AML-193 (cell line): ENCODE measurements around the gene EFHD1.
A peak's percentile ranks its signal among the peaks of the same experiment; 100 is the strongest.
"Not testable (repeated sequence)": the region's sequence is repeated elsewhere in the genome, so short reads cannot be mapped to it uniquely, and the experiment has no call there.

Experiments used
- DNase-seq, 2 experiments: peaks; one replicate each; lab custom pipeline; 2025; lab: John Stamatoyannopoulos, UW

The EFHD1 gene

DNA sequence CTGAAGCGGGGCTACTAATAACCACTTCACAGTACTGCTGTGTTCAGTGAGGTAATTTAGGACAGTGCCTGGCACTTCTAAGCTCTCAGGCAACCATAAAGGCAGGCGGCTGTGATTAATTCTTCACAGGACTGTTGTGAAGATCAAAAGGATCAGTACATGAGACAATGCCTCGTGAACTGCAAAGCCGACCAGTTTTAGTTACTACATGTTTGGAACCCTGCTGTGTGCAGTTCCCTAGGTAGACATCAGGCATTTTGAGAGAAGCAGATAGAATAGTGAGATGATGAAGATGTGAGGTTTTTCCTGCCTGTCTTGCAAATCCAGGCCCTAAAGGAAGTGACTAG is 19.1 kb downstream of the EFHD1 start:
- DNase-seq: no peak

DNA sequence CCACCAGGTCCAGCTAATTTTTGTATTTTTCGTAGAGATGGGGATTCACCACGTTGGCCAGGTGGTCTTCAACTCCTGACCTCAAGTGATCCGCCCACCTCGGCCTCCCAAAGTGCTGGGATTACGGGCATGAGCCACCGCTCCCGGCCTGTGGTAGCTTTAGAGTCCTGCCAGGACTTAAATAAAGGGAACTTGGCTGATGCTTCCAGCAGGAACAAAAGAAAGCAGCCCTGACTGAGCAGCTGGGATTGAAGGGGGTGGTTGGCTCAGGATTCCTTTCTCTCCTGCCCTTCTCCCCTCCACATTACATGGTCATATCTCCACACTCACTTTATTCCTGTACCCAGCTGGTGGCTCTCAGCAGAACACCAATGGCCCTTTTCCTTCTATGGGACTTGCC is 20.0 kb downstream of the EFHD1 start:
- DNase-seq: no peak

DNA sequence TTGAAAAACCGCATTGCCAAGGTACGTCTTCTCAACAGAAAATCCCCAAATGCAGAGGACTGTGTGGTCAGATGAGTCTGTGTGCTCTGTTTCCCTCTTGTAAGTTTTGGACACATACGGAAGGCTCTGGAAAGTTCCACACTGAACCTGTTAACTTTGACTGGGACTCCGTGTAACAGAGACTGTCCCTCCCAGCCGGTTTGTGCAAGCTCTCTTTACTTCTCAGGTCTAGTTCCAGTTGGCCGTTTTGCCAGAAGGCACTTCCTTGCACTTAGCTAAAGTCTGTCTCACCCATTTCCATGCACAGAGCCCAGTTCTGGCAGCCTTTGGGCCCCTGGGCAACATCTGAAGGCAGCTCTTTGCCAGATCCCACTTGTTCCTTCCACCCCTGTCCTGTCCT is 22.0 kb downstream of the EFHD1 start:
- DNase-seq: no peak

DNA sequence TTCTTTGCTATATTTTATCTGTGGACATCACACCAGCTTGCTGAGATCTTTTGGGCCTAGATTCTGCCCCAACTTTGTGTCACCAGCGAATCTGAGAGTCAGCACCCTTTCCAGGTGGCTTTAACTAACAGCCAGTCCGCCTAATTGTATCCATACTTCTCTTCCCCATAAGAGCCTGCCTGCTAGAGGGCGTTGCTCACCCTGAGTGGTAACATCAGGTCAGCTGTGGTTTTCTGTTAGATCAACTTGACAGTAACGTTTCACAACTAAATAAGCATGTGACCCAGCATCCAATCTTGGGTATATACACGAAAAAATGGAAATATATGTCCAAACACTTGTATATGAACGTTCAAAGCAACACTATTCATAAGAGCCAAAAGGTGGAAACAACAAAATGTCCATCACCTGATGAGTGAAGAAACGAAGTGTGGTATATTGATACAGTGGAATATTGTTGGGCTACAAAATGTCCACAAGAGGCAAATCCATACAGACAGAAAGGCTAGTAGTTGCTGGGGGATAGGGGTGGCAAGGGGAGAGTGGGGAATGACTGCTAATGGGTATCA is 24.9 kb downstream of the EFHD1 start:
- peak; percentile 35 to 36 for DNase-seq

DNA sequence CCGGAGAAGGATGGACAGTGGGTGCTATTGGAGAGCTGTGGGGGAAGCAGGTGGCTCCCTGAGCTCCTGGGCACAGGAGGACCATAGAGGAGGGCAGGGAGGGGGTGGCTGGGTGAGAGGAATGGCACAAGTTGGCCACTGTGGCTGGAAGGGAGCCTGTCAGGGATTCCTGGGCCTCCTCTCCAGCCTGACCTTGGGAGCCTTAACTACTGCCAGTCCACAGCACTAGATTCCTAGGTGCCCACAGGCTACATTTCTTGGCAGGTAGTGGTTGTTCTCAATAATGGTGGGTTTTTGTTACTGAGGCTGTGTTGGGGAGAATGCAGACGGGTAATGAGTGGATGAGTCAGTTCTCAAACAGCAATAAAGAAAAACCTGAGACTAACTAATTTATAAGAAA is 26.0 kb downstream of the EFHD1 start:
- no peak for DNase-seq

DNA sequence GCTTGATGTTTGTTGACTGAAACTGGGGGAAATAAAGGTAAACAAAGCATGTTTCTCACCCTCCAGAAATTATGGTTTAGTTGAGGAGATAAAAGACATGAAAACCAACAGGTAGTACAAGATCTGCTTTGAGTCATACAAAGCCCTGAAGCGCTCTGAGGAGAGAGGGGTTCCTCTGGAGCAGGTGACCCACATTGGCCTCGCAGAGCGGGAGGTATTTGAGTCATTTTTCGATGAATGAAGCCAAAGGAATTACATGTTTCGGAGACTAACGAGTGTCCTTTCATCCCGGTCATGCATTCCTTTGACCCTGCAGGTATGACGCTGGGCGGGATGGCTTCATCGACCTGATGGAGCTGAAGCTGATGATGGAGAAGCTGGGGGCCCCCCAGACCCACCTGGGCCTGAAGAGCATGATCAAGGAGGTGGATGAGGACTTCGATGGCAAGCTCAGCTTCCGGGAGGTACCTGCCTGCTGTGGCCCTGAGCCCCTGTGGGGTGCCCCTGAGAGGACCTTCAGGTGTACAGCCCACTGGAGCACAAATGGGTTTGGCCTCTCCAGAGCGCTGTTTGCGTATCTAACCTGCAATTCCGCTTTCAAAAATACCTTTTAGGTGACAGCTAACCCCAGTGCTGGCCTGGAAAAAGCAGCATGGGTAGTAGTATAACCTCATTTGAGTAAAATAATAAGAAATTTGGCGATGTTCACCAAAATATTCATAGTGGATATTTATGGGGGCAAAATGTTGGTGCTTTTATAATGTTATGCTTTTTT is 29.3 kb downstream of the EFHD1 start:
- no peak for DNase-seq

DNA sequence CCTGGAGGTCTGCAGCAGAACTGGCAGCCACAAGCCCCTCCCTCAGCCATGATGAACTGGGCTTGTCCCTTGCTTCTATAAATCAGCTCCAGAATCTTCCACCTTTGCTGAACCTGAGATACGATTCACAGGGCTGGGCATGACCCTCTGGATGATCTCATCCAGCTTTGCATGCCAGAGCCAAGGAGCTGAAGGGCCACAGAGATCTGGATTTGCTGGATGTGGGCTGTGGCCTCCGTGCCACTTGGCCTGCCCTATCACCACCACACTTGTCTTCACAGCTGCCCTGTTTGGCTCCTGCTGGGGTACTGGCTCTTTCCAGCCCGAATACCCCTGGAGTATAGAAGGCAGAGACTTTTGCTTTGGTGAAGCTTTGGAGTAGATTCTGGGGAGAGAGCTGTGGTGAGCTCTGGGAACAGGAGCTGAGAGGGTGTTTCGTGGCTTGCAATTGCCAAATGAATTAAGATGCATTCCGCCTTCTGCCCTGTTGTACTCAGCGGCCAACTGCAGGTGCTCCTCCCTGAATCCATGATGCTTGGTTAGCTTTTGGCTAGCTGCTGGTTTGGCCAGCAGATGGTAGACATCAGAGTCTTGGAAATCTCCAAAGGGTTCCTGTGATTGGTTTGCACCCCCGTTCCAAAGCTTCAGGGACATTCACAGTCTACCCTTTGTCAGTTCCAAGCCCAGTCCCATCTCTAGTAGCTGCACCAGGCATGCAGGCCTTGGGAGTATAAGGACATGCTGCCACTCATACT is 32.8 kb downstream of the EFHD1 start:
- DNase-seq: no peak

DNA sequence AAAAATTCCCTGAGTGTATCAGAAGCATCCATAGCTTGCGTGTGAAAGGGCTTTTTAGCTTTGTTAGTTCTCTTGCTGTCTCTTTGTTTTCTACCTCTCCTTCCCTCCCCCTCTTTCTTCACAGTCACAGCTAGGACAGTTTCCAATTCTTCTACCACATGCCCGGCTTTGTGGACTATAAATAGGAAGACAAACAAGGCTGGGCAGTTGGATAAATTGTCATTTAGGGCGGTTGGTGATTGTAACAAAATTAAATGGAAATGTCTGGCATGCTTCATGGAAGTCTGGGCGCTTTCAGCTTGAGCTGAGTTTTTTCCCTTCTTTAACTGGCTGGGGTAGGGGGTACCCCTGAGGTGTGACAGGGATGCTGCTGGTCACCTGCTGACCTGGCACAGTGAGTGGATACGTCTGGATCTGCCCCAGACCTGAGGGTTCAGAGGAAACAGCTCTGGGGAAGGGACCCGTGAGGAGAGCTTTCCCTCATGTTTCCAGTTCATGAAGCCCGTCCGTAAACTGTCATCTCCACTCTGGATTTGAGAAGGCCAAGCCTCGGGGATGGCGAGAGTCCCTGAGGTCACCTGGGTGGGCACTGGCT is 34.7 kb downstream of the EFHD1 start:
- DNase-seq: no peak

DNA sequence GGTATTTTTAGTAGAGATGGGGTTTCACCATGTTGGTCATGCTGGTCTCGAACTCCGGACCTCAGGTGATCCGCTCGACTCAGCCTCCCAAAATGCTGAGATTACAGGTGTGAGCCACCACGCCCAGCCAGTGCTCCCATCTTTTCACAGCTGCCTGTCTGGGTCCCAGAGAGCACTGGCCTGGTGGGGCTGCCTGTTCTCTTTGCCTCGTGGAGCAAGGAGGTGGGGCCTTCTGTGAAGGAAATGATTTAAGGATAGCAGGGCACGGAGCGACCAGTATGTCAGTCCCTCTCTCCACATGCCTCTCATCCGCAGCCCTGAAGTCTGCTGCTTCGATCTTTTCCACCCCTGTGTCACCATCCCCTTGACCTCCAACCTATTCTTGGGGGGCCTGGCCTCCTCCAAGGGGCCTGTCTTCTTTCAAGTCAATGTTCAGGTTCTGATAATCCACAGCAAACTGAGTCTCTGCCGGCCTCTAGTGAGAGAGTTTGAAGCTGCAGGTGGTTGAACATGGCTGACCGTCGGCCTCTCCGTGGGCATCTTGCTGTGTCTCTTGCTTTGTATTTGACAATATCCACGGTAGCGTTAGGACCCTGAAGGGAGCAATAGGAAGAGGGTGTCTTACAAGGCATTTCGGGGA is 35.5 kb downstream of the EFHD1 start:
- DNase-seq: no peak

DNA sequence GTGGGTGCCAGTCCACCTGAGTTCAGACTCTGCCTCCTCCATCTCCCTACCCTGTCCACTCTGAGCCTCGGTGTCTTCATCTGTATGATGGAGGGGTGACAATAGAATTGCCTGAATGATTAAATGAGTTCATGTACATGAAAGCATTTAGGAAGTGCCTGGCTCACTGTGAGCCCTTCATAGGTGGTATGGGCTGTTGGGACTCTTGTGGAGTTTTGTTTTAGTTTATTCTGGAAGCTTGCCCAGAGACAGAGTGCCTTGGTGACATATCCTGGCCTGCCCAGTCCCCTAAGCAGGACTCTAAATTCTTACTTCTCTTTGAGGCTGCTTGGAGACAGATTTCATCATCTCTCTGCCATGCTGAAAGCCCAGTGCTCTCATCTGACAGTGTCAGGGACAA is 39.2 kb downstream of the EFHD1 start:
- no peak for DNase-seq

DNA sequence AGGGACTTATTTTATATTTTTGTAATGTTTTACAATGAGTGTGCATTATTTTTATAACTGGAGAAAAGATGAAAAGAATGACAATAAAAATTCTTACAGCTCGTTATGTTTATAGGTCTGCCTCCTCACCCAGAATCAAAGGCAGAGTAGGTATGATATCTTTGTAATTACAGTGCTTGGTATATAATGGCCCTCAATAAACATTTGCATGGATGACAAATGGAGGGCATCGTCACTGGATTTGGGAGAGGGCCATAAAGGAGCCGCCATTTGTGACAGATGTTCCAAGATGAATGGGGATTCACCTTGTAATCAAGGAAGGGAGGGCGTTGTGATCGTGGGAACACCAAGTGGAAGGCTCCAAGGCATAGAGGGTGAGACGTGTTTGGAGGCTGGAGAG is 41.1 kb downstream of the EFHD1 start:
- DNase-seq: no peak

DNA sequence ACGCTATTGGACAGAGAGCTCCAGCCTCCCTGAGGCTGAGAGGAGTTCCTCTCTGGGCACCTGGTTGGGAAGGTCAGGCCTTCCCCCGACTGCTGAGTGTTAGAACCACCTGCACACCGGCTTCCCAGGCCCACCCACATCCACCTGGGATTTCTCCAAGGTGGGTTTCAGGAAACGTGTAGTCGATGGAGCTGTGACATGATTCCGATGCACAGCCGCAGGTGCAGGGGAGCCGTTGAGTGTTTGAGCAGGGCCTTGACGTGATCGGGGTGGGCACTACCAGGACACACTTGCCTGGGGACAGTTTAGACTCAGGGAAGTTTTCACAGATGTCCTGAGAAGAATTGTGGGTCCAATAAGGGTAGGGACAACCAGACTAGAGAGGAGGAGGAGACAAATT is 42.0 kb downstream of the EFHD1 start:
- no peak for DNase-seq

DNA sequence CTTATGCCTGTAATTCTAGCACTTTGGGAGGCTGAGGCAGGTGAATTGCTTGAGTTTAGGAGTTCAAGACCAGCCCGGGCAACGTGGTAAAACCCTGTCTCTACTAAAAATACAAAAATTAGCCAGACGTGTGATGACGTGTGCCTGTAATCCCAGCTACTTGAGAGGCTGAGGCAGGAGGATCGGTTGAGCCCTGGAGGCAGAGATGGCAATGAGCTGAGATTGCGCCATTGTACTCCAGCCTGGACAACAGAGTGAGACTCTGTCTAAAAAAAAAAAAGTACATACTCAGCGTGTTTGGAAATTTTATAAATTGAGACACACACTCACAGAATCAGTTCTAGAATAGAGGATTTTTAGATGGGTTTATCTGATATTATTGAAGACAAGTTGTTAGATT is 46.6 kb downstream of the EFHD1 start:
- no peak for DNase-seq

DNA sequence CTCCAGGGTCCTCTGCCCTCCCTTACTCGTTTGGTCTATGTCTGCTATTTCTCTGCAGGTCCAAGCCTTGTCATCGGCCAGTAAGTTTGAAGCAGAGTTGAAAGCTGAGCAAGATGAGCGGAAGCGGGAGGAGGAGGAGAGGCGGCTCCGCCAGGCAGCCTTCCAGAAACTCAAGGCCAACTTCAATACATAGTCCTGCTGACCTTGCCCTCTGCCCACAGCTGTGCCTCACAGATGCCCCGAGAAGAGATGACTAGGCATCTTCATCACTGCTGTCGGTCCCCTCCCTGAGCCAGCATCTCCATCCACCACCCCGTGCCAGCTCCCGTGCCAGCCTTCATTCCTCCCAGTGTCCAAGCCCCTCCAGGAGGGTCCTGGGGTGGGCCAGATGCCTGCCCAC is 48.1 kb downstream of the EFHD1 start:
- no peak for DNase-seq

DNA sequence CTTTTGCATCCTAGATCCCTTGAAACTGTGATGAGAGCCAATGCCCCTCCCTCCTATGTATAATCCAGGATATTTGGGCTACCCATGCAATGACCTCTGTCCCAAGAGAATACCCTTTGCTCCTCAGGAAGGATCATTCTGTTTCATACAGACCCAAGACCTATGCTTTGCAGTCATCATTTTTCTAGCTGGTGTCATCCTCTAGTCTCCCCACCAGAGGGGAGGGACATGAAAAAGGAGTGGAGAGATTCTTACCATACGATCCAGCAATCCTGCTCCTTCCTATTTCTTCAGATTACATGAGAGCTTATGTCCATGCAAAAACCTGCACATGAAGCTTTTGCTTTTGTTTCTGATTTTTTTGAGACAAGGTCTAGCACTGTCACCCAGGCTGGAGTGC is 50.0 kb downstream of the EFHD1 start:
- no peak for DNase-seq

DNA sequence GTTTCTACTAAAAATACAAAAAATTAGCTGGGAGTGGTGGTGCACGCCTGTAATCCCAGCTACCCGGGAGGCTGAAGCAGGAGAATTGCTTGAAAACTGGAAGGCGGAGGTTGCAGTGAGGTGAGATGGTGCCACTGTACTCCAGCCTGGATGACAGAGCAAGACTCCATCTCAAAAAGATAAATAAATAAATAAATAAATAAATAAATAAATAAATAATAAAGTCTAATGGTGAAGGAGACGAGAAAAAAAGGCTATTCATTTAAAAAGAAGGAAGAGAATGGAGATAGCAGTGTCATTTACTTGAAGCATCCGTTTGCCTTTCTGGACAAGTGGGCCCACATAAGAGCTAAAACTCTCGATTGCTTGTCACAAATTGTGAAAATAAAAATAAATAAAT is 52.0 kb downstream of the EFHD1 start:
- DNase-seq: not testable (repeated sequence)

DNA sequence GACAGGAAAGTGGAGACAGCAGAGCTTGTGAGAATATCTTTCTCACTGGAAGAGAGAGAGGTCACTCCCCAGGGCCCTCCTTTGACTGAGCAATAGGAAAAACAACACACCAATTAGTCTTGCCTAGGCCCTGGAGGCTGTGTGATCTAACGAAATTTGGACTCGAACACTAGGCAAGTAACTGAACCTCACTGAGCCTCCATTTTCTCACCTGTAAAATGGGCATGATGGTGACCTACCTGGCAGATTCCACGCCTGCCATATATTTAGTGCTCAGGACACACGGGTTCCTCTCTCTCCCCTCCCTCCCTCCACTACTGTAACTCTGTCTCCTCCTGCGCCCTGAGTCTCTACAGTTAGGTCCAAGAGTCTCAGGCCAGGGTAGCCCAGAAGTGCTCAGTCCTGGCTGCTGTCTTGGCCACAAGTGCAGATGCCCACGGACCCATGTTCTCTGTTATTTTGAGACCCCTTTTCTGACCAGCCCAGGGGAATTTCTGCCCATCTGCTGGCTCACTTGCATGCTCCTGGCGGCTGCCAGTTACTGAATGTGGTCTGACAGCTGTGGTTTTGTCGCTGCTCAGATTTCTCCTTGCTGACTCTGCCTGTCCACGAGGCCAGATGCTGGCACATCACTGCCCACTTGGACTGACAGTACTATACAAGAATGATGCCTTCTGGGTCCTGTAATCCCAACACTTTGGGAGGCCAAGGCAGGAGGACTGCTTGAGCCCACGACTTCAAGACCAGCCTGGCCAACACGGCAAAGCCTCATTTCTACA is 54.2 kb downstream of the EFHD1 start:
- DNase-seq: no peak

DNA sequence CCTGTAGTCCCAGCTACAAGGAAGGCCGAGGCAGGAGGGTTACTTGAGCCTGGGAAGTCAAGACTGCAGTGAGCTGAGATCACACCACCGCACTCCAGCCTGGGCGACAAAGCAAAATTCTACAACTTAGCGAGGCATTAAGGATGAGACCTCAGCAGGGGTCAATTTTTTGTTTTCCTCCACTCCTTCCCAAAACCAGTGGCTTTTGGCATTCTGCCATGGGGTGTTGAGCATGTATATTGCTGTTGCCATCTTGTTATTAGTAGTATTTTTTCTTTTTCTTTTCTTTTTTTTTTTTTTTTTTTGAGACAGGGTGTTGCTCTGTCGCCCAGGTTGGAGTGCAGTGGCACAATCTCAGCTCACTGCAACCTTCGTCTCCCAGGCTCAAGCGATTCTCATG is 54.8 kb downstream of the EFHD1 start:
- DNase-seq: no peak

DNA sequence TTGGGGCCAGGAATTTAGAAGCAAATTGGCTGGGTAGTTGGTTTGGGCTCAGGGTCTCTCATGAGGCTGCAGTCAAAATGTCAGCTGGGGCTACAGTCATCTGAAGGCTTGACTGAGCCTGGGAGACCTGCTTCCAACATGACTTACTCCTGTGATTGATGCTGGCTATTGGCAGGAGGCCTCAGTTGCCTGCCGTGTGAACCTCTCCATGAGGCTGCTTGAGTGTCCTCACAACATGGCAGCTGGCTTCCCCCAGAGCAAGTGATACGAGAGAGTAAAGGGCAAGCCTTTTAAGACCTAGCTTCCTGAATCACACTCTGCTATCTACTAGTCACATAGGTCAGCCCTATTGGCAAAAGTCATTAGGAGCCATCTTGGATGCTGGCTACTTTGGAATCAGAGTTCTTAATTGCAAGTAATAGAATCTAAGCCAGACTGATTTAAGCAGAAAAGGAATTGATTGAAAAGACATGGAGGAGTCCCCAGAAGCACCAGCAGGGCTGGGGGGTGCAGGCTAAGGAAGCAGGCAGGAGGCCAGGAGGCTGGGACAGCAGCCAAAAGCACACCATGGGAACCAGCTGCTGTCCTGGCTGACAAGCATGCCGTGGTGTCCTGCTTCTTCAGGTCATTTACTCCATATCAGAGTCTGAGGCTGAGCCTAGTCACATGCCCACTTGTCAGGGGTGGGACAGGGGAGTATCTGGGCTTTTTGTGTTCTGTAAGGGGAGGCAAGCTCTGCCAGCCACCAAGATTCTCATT is 55.9 kb downstream of the EFHD1 start:
- no peak for DNase-seq

DNA sequence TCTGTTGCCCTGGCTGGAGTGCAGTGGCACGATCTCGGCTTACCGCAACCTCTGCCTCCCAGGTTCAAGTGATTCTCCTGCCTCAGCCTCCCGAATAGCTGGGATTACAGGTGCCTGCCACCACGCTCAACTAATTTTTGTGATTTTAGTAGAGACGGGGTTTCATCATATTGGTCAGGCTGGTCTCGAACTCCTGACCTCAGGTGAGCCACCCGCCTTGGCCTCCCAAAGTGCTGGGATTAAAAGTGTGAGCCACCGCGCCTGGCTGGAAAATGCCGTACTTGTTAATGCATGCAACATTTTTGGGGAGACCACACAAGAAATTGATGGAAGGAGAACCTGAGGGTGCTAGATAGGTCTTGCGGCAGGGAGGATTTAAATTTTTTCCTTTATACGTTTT is 57.7 kb downstream of the EFHD1 start:
- DNase-seq: not testable (repeated sequence)

DNA sequence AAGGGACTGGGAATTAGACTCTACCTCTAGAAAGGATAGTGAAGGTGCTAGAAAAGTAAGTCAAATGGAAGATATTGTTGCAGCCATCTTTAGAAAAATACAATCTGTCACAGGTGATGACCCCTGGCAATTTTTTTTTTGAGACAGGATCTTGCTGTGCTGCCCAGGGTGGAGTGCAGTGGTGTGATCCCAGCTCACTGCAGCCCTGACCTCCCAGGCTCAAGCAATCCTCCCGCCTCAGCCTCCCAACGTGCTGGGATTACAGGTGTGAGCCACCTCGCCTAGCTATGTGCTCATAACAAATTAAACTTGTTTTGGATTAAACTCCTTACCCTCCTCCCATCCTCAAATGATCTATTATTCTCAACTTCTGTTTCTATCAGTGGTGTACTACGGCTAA is 59.9 kb downstream of the EFHD1 start:
- no peak for DNase-seq
